C4-2B (cell line): ENCODE data around the gene ADGRV1.
"Not testable (repeated sequence)": the region's sequence is repeated elsewhere in the genome, so short reads cannot be mapped to it uniquely, and the experiment has no call there.

Source experiments
- CTCF ChIP-seq: fragments of 450-650 bp; conservative IDR thresholded peaks from 2 replicates; pipeline ENCODE4 v1.5.1; 2017; ENCODE audit warnings: mild to moderate bottlenecking
- ZFX ChIP-seq: fragments of 450-650 bp; IDR thresholded peaks from 2 replicates; pipeline ENCODE4 v1.6.1; 2017

- not testable (repeated sequence) for TF ChIP-seq CTCF, ZFX
Observed at GRCh38 chr5:90924222-90924621, 365.6 kb downstream of the ADGRV1 start.
